Fibroblast of pulmonary artery (primary cell): ENCODE results near the gene WNT1.

Experiments used
- DNase-seq: peaks from one replicate; pipeline ENCODE4 v3.0.0-alpha.2; 2010; ENCODE audit warnings: low read depth
- H3K4me3 ChIP-seq: replicated peaks from 2 replicates; pipeline ENCODE4 v1.5.1; 2011; ENCODE audit warnings: low read depth, mild to moderate bottlenecking, control low read depth, low read length, moderate library complexity
- CTCF ChIP-seq: IDR thresholded peaks from 2 replicates; pipeline ENCODE4 v1.5.1; 2011; ENCODE audit warnings: mild to moderate bottlenecking, control low read depth, low read length, inconsistent platforms; ENCODE audit errors: missing control alignments

The WNT1 gene

GRCh38 chr12:48996794-48997718 is 18.9 kb downstream of the WNT1 start:
- TF ChIP-seq CTCF: peak; percentile 86
- peak overlapping the region; percentile 12 for H3K4me3 ChIP-seq
- peak; percentile 68 for DNase-seq

- H3K4me3 ChIP-seq: peak overlapping the region; percentile 27
- DNase-seq: no peak
- TF ChIP-seq CTCF: no peak
These were observed 19.8 kb downstream of the WNT1 start for GRCh38 chr12:48997719-48998496.

GRCh38 chr12:48998497-48999353 is 20.6 kb downstream of the WNT1 start:
- H3K4me3 ChIP-seq: peak overlapping the region; percentile 27
- no peak for TF ChIP-seq CTCF
- no peak for DNase-seq

- peak within 1 kb of the TSS; percentile 36 for H3K4me3 ChIP-seq
- TF ChIP-seq CTCF: no peak
- no peak for DNase-seq
These were observed 21.4 kb downstream of the WNT1 start, which contains the start of gene DDN for GRCh38 chr12:48999371-49000131. Gene DDN, minus strand, starts transcription at chr12:48999375. Its CDS starts 88 bp downstream, at chr12:48999287.

GRCh38 chr12:49000346-49000745 is 22.2 kb downstream of the WNT1 start:
- no peak for TF ChIP-seq CTCF
- no peak overlapping the region for H3K4me3 ChIP-seq
- no peak for DNase-seq

GRCh38 chr12:49008943-49009342 is 30.8 kb downstream of the WNT1 start:
- DNase-seq: no peak
- no peak overlapping the region for H3K4me3 ChIP-seq
- TF ChIP-seq CTCF: no peak
